Pancreas (tissue), 10 donors: Measurements from ENCODE around the gene SLC25A41. TPM values are rescaled to one million over a fixed set of nuclear protein-coding genes. Genes with fewer than 3 reads are reported as not detected.

Source experiments
- ATAC-seq, 4 donors: fragments of 200-7000 bp; cut with Tn5 transposase; one replicate each; pipeline versions ENCODE4 v1.8.0 to v1.9.1; 2020; ENCODE audit warnings: mild to moderate bottlenecking in 4 of 4, moderate library complexity in 4 of 4
- DNase-seq, 6 donors: peaks; one replicate each; pipeline ENCODE4 v3.0.0-alpha.2; 2020
- FAIRE-seq: peaks from 2 replicates; lab custom pipeline; 2012; peaks lifted over from hg19 to GRCh38; lab: Jason Lieb, UNC
- H3K27ac ChIP-seq, 4 donors: fragments of 200-600 bp; sonication (generic); 1 replicate in 3 of 4; 2 replicates in 1 of 4; pipeline versions ENCODE4 v1.5.0 to v1.8.0; 2020
- H3K27me3 ChIP-seq, 4 donors: fragments of 200-600 bp; one replicate each; pipeline ENCODE4 v1.8.0; 2021
- H3K36me3 ChIP-seq, 3 donors: fragments of 200-600 bp; sonication (generic) in 1 of 3; one replicate each; pipeline versions ENCODE4 v1.5.0 to v1.8.0; 2020 to 2021
- H3K4me1 ChIP-seq, 3 donors: fragments of 200-600 bp; one replicate each; pipeline ENCODE4 v1.8.0; 2021
- H3K4me3 ChIP-seq, 4 donors: fragments of 200-600 bp; sonication (generic) in 2 of 4; one replicate each; pipeline versions ENCODE4 v1.5.0 to v1.8.0; 2020 to 2021
- H3K9me3 ChIP-seq, 4 donors: fragments of 200-600 bp; one replicate each; pipeline ENCODE4 v1.8.0; 2021
- whole genome bisulfite sequencing, 2 donors: extraction: QIAGEN DNeasy Blood & Tissue Kit; methylation state at CpG; one replicate each; pipeline ENCODE4 v1.1.7; 2013; 5-methylcytosine and 5-hydroxymethylcytosine counted together
- intact Hi-C, 3 donors: fragments of 100-400 bp; cut with DNase I; formaldehyde crosslinking; loops; one replicate each; pipeline versions ENCODE4 v1.11.1 to v1.14.2; 2022
- polyA plus RNA-seq, 2 donors: library from polyadenylated mRNA; stranded (reverse); fragments of 200-250 nt; gene quantifications; one replicate each; pipeline ENCODE4 v1.2.3, GENCODE V29; 2013
- total RNA-seq, 6 donors: library from RNA; stranded (reverse); fragmentation: NEBNext Ultra II Directional in 4 of 6; extraction: Animal tissue kit (Norgen Biotek cat#: 25700) in 4 of 6; gene quantifications; one replicate each; pipeline versions ENCODE4 v1.2.1 to v1.2.4, GENCODE V29; 2021 to 2023
- TF ChIP-seq, protein P1 (sequence below), 4 donors: fragments of 200-600 bp; sonication (generic) in 3 of 4; IDR thresholded peaks; one replicate each; pipeline versions ENCODE4 v1.5.0 to v1.8.0; 2021; ENCODE audit warnings: antibody characterized with exemption in 4 of 4
- donor health status: healthy with polysubstance abuse.
- donor health status: DM: no; HTN: no; CAD: no; lungs with moderate emphysema.
- donor health status: DM: no; HTN: no; CAD: no.
- donor health status: control.
- donor health status: control.
- donor health status: Bipolar disorder and iron deficiency.
- donor health status: DM: yes; HTN: yes; CAD: no.
- donor health status: DM: no; HTN: no; CAD: no.
- donor health status: DM: no; HTN: no; CAD: no.
- donor health status: DM: yes; HTN: yes; CAD: no.

Gene SLC25A41
- total and polyA plus RNA-seq, 8 donors, result 0.12 to 0.91 (median 0.18) TPM; not detected in 2

DNA sequence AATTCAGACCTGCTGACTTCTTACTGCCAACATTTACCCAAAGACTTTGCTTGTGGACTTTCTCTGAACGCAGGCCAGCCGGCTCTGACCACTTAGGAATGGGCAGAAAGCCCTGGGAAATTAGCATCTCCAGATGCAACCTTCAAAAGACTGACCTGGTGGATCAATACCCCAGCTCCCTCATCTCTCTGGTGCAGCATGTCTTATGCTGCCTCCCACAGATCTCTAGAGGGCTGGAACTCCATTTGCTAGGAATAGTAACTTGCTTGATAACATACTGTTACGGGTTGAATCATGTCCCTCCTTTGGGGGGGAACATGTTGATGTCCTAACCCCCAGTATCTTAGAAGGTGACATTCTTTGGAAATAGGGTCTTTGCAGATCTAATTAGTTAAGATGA lies 12.9 kb upstream of the SLC25A41 start:
- ATAC-seq (no peak), FAIRE-seq (no peak), DNase-seq (no peak)
- no peaks in the 10 kb centered on the region for H3K4me1 ChIP-seq
- 98 to 99% methylated on average over 3 of the region's 3 CpGs for WGBS, 2 donors
- no peak overlapping the region for H3K4me3 ChIP-seq
- H3K27me3 ChIP-seq, result no peaks in the 10 kb centered on the region
- TF ChIP-seq, protein P1, sequence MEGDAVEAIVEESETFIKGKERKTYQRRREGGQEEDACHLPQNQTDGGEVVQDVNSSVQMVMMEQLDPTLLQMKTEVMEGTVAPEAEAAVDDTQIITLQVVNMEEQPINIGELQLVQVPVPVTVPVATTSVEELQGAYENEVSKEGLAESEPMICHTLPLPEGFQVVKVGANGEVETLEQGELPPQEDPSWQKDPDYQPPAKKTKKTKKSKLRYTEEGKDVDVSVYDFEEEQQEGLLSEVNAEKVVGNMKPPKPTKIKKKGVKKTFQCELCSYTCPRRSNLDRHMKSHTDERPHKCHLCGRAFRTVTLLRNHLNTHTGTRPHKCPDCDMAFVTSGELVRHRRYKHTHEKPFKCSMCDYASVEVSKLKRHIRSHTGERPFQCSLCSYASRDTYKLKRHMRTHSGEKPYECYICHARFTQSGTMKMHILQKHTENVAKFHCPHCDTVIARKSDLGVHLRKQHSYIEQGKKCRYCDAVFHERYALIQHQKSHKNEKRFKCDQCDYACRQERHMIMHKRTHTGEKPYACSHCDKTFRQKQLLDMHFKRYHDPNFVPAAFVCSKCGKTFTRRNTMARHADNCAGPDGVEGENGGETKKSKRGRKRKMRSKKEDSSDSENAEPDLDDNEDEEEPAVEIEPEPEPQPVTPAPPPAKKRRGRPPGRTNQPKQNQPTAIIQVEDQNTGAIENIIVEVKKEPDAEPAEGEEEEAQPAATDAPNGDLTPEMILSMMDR (IDR thresholded peaks at IDR 0.05), result no peak
- intact Hi-C loops, result no loop called here
- H3K9me3 ChIP-seq, result no peaks in the 10 kb centered on the region
- H3K36me3 ChIP-seq, result peaks cover 0 to 1% (median 0%) of the 10 kb centered on the region in 3 donors
- no peak overlapping the region for H3K27ac ChIP-seq

DNA sequence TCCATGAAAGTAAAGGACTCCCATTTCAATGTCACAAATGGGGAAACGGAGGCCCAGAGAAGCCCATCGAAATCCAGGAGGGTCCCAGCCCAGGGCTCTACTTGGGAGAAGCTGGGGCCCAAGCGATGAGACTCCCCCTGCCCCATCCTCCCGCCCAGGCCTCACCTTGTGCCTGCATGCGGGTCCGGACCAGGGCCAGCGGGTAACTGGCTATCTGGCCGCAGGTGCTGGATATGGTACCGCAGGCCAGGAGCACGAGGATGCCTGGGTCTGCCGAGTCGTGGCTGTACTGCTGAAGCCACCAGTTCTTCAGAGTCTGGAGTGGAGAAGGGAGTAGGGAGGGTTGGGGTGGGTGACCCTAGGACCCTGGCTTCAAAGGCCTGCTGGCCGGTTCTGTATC lies 10.4 kb upstream of the SLC25A41 start:
- no peak overlapping the region for H3K4me3 ChIP-seq
- no peaks in the 10 kb centered on the region for H3K36me3 ChIP-seq
- ATAC-seq, result no peak
- 85 to 89% methylated on average over 13 of the region's 13 CpGs for WGBS, 2 donors
- no peaks in the 10 kb centered on the region for H3K27me3 ChIP-seq
- TF ChIP-seq, protein P1 (IDR thresholded peaks at IDR 0.05), result no peak
- no peaks in the 10 kb centered on the region for H3K4me1 ChIP-seq
- intact Hi-C loops, result no loop called here
- no peak for FAIRE-seq
- H3K27ac ChIP-seq, result no peak overlapping the region
- no peak for DNase-seq
- no peaks in the 10 kb centered on the region for H3K9me3 ChIP-seq

DNA sequence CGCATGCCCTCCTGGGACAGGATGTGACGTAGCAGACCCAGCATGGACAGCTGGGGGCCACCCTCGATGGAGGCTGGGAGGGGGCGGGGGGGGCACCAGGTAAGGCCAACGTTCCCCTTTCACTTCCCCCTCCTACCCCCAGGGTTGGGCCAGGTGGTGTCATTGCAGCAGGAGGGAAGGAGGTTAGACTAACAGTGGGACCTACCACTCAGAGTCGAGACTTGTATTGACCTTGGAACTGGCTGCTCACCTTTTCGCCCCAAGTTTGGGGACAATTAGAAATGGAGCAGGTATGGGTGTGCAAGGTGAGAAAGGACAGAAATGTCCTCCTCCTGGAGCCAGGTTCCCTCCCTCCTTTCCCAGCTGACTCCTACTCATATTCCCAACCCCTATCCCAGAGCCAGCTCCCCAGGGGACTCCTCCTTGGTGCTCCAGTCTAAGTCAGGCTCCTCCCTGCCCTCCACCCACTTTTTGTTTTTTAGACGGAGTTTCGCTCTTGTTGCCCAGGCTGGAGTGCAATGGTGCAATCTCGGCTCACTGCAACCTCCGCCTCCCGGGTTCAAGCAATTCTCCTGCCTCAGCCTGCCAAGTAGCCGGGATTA lies 8.6 kb upstream of the SLC25A41 start:
- FAIRE-seq, result no peak
- no peaks in the 10 kb centered on the region for H3K36me3 ChIP-seq
- no peak overlapping the region for H3K27ac ChIP-seq
- intact Hi-C loops, result no loop called here
- TF ChIP-seq, protein P1 (IDR thresholded peaks at IDR 0.05), result no peak
- 80 to 88% methylated on average over 13 of the region's 13 CpGs for WGBS, 2 donors
- DNase-seq, result no peak
- no peaks in the 10 kb centered on the region for H3K27me3 ChIP-seq
- H3K9me3 ChIP-seq, result no peaks in the 10 kb centered on the region
- H3K4me3 ChIP-seq, result no peak overlapping the region
- H3K4me1 ChIP-seq, result no peaks in the 10 kb centered on the region
- ATAC-seq, result no peak

DNA sequence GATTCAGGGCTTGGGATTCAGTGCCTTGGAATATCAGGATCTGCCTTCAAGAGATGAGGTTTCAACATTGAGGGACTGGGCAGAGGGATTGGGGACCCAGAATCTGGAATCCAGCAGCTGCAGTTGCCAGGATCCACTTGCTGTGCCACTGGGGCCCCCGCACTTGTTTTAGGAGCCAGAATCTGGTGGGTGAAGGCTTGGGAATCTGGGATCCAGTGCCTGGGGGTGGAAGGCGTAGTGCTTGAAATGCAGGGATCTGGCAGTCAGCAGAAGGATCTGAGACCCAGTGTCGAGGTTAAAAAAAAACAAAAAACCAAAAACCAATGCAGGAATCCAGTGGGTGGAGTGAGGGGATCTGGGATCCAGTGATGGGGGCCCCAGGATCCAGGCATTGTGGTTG lies 7.3 kb upstream of the SLC25A41 start:
- H3K4me1 ChIP-seq, result no peaks in the 10 kb centered on the region
- H3K36me3 ChIP-seq, result no peaks in the 10 kb centered on the region
- FAIRE-seq, result no peak
- 77 to 86% methylated on average over 3 of the region's 3 CpGs for WGBS, 2 donors
- ATAC-seq, result no peak
- no peak overlapping the region for H3K4me3 ChIP-seq
- DNase-seq, result no peak
- no peaks in the 10 kb centered on the region for H3K9me3 ChIP-seq
- intact Hi-C loops, result no loop called here
- H3K27me3 ChIP-seq, result no peaks in the 10 kb centered on the region
- TF ChIP-seq, protein P1 (IDR thresholded peaks at IDR 0.05), result no peak
- no peak overlapping the region for H3K27ac ChIP-seq

DNA sequence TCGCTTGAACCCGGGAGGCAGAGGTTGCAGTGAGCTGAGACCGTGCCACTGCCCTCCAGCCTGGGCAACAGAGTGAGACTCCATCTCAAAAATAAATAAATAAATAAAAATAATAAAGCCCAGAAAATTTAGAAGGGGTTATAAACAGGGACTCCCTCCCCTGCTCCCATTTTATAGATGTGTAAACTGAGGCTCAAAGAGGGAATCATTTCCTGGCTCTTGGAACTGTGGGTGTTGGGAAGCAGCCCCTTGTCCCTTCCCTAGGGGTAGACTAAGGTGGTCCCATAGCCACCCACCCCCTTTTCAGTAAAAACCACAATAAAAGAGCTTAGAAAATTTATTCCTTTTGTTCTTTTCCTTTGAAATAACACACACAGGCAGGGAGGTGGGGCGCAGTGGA lies 6.2 kb upstream of the SLC25A41 start:
- WGBS, 2 donors, result 84 to 90% methylated on average over 4 of the region's 4 CpGs
- Histone ChIP-seq H3K36me3 (no peaks in the 10 kb centered on the region), H3K27me3 (no peaks in the 10 kb centered on the region), H3K4me3 (no peak overlapping the region), H3K4me1 (no peaks in the 10 kb centered on the region), H3K9me3 (no peaks in the 10 kb centered on the region), H3K27ac (no peak overlapping the region)
- no peak for ATAC-seq
- no peak for DNase-seq
- FAIRE-seq, result no peak
- TF ChIP-seq, protein P1 (IDR thresholded peaks at IDR 0.05), result no peak
- intact Hi-C loops, result no loop called here
